Endothelial cell (in vitro differentiated cells): ENCODE measurements around the gene QSOX1. TPM values are rescaled to one million over a fixed set of nuclear protein-coding genes. Genes with fewer than 3 reads are reported as not detected.

Experiments
- DNase-seq: peaks from one replicate; pipeline ENCODE4 v3.0.0; 2021; ENCODE audit warnings: low spot score
- H3K27ac Mint-ChIP-seq: one replicate; pipeline ENCODE4 v1.8.0; 2021; ENCODE audit warnings: mixed read lengths, inconsistent platforms; ENCODE audit not compliant: unreplicated experiment
- H3K27me3 Mint-ChIP-seq: one replicate; pipeline ENCODE4 v1.8.0; 2021; ENCODE audit warnings: mild to moderate bottlenecking, moderate library complexity, mixed read lengths, inconsistent platforms; ENCODE audit not compliant: unreplicated experiment
- H3K36me3 Mint-ChIP-seq: one replicate; pipeline ENCODE4 v1.8.0; 2021; ENCODE audit warnings: mild to moderate bottlenecking, low read depth, mixed read lengths, inconsistent platforms; ENCODE audit not compliant: unreplicated experiment
- H3K4me1 Mint-ChIP-seq: one replicate; pipeline ENCODE4 v1.8.0; 2021; ENCODE audit warnings: mild to moderate bottlenecking, mixed read lengths, inconsistent platforms; ENCODE audit not compliant: unreplicated experiment
- H3K4me3 Mint-ChIP-seq: one replicate; pipeline ENCODE4 v1.8.0; 2021; ENCODE audit warnings: mild to moderate bottlenecking, mixed read lengths, inconsistent platforms; ENCODE audit not compliant: unreplicated experiment
- H3K9me3 Mint-ChIP-seq: one replicate; pipeline ENCODE4 v1.8.0; 2021; ENCODE audit warnings: mixed read lengths, inconsistent platforms; ENCODE audit not compliant: unreplicated experiment
- total RNA-seq: library from RNA; stranded (reverse); fragmentation: NEBNext Ultra II Directional; extraction: Animal tissue kit (Norgen Biotek cat#: 25700); gene quantifications from one replicate; pipeline ENCODE4 v1.2.1, GENCODE V29; 2021; ENCODE audit not compliant: unreplicated experiment
- TF ChIP-seq, protein P1 (sequence below): fragments of 200-600 bp; sonication (generic); IDR thresholded peaks from one replicate; pipeline ENCODE4 v1.5.0; 2021; ENCODE audit warnings: antibody characterized with exemption; ENCODE audit not compliant: unreplicated experiment

QSOX1 gene
- total RNA-seq, 1 donor from 2014 or later = 199 TPM

DNA sequence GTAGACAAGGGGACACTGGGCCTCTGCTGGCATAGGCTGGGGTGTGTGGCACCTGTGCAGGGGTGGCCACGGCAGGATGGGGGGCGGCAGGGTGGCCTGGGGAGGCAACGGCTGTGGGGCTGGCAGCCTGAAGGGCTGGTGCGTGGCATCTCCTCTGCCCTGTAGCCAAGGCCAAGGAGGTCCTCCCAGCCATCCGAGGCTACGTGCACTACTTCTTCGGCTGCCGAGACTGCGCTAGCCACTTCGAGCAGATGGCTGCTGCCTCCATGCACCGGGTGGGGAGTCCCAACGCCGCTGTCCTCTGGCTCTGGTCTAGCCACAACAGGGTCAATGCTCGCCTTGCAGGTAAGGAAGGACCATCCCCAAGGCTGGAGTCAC is 39.4 kb downstream of the QSOX1 start:
- no peak for DNase-seq
- Mint-ChIP-seq H3K27me3 (peaks cover 19% of the 10 kb centered on the region), H3K4me1 (peaks cover 23% of the 10 kb centered on the region), H3K9me3 (no peaks in the 10 kb centered on the region), H3K36me3 (peaks cover 34% of the 10 kb centered on the region), H3K27ac (no peak overlapping the region), H3K4me3 (no peak overlapping the region)
- TF ChIP-seq, protein P1, sequence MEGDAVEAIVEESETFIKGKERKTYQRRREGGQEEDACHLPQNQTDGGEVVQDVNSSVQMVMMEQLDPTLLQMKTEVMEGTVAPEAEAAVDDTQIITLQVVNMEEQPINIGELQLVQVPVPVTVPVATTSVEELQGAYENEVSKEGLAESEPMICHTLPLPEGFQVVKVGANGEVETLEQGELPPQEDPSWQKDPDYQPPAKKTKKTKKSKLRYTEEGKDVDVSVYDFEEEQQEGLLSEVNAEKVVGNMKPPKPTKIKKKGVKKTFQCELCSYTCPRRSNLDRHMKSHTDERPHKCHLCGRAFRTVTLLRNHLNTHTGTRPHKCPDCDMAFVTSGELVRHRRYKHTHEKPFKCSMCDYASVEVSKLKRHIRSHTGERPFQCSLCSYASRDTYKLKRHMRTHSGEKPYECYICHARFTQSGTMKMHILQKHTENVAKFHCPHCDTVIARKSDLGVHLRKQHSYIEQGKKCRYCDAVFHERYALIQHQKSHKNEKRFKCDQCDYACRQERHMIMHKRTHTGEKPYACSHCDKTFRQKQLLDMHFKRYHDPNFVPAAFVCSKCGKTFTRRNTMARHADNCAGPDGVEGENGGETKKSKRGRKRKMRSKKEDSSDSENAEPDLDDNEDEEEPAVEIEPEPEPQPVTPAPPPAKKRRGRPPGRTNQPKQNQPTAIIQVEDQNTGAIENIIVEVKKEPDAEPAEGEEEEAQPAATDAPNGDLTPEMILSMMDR = no peak

DNA sequence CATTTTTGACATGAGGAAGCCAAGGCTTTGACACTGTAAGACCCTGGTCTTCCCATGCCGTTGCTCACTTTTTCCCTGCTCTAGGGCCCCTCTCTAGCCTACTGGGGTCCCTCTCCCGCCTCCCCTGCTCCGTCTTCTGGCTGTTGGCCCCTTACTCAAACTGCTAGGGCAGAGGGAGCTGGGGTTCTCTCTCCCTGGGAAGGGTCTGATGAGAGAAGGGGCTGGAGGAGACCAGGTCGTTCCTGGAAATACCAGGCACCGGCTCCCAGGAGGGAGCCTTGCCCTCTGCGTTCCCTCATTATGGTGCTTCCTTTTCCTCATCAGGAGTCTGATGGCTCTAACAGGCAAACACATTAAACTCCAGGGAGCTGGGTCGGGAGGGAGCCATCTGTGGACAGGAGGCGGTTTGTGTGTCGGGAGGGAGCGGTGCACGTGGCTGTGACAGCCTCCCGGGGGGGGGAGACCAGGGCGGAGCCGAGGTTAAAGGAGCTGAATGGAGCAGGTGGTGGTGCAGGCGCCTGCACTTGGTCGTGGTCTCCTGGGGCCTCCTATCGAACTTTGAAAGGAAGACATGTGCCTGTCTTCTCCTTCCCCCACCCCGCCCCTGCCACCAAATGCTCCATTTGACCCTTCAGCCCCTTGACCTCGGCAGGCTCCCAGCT is 40.0 kb downstream of the QSOX1 start:
- DNase-seq = no peak
- H3K9me3 Mint-ChIP-seq = no peaks in the 10 kb centered on the region
- no peak overlapping the region for H3K27ac Mint-ChIP-seq
- TF ChIP-seq, protein P1 = no peak
- no peak overlapping the region for H3K4me3 Mint-ChIP-seq
- peaks cover 34% of the 10 kb centered on the region for H3K36me3 Mint-ChIP-seq
- peaks cover 19% of the 10 kb centered on the region for H3K27me3 Mint-ChIP-seq
- H3K4me1 Mint-ChIP-seq = peaks cover 19% of the 10 kb centered on the region

DNA sequence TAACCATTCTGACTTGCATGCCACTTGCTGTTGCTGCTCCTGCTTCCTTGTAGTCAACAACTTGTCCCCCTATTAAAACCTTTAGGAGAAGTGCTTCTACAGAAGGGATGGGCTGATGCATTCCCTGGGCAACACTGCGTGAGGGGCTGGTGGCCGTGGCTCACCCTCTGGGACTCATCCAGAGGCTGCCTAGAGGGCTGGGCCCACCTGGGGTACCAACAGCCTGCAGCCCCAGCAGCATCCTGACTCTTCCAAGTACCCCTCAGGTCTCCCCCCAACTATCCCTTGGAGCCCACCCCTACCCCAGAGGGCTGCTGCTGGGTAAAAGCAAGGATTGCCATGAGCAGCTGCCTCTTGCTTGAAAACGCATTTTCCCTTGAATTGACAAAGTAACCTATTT is 40.7 kb downstream of the QSOX1 start:
- Mint-ChIP-seq H3K9me3 (no peaks in the 10 kb centered on the region), H3K27ac (peak overlapping the region; percentile 45), H3K27me3 (peaks cover 19% of the 10 kb centered on the region), H3K4me1 (peaks cover 15% of the 10 kb centered on the region), H3K36me3 (peaks cover 34% of the 10 kb centered on the region), H3K4me3 (peak overlapping the region; percentile 27)
- DNase-seq = no peak
- TF ChIP-seq, protein P1 = no peak

DNA sequence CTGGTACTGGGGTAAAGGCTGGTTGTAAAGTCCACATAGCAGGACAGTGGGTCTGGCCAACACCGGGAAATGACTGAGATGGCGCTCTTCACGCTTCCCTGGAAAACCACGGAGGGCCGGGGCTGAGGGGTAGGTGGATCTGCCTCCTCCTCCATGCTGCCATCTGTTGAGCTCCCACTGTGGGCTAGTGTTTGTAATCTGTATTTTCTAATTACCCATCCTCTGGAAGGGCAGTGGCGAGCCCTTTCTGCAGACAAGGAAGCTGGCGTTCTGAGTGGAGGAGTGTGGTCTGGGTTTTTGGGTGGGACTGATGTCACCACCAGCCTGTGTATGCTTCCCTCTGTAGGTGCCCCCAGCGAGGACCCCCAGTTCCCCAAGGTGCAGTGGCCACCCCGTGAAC is 41.2 kb downstream of the QSOX1 start:
- no peaks in the 10 kb centered on the region for H3K9me3 Mint-ChIP-seq
- peaks cover 32% of the 10 kb centered on the region for H3K36me3 Mint-ChIP-seq
- no peak overlapping the region for H3K4me3 Mint-ChIP-seq
- H3K27ac Mint-ChIP-seq = no peak overlapping the region
- no peak for DNase-seq
- peaks cover 12% of the 10 kb centered on the region for H3K4me1 Mint-ChIP-seq
- TF ChIP-seq, protein P1 = no peak
- H3K27me3 Mint-ChIP-seq = peaks cover 19% of the 10 kb centered on the region

DNA sequence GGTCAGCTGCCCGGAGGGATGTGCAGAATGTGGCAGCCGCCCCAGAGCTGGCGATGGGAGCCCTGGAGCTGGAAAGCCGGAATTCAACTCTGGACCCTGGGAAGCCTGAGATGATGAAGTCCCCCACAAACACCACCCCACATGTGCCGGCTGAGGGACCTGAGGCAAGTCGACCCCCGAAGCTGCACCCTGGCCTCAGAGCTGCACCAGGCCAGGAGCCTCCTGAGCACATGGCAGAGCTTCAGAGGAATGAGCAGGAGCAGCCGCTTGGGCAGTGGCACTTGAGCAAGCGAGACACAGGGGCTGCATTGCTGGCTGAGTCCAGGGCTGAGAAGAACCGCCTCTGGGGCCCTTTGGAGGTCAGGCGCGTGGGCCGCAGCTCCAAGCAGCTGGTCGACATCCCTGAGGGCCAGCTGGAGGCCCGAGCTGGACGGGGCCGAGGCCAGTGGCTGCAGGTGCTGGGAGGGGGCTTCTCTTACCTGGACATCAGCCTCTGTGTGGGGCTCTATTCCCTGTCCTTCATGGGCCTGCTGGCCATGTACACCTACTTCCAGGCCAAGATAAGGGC is 41.9 kb downstream of the QSOX1 start:
- no peak for DNase-seq
- Mint-ChIP-seq H3K27ac (no peak overlapping the region), H3K9me3 (no peaks in the 10 kb centered on the region), H3K36me3 (peaks cover 26% of the 10 kb centered on the region), H3K4me3 (no peak overlapping the region), H3K27me3 (peaks cover 15% of the 10 kb centered on the region), H3K4me1 (peaks cover 6% of the 10 kb centered on the region)
- TF ChIP-seq, protein P1 = no peak
